HEK293 (cell line): ENCODE results near the gene PTBP1.

Experiments
- CTCF ChIP-seq: fragments of 450-650 bp; formaldehyde crosslinking; IDR thresholded peaks from 2 replicates; pipeline ENCODE4 v1.5.1; 2016; ENCODE audit warnings: missing biosample characterization, missing genetic modification characterization
- IKZF3 ChIP-seq: fragments of 450-650 bp; IDR thresholded peaks from 2 replicates; pipeline ENCODE4 v1.5.0; 2018; ENCODE audit warnings: missing biosample characterization, mild to moderate bottlenecking, missing genetic modification characterization, moderate library complexity
- KLF10 ChIP-seq: fragments of 450-650 bp; IDR thresholded peaks from 2 replicates; pipeline ENCODE4 v1.5.1; 2018; ENCODE audit warnings: missing biosample characterization, mild to moderate bottlenecking, missing genetic modification characterization
- KLF9 ChIP-seq: fragments of 450-650 bp; formaldehyde crosslinking; IDR thresholded peaks from 2 replicates; pipeline ENCODE4 v1.5.1; 2016; ENCODE audit warnings: missing biosample characterization, missing genetic modification characterization, low read depth
- PRDM2 ChIP-seq: fragments of 450-650 bp; formaldehyde crosslinking; IDR thresholded peaks from 2 replicates; pipeline ENCODE4 v1.5.1; 2016; ENCODE audit warnings: missing biosample characterization, missing genetic modification characterization, borderline replicate concordance
- SCRT2 ChIP-seq: fragments of 450-650 bp; formaldehyde crosslinking; IDR thresholded peaks from 2 replicates; pipeline ENCODE4 v1.5.1; 2016; ENCODE audit warnings: missing biosample characterization, missing genetic modification characterization
- SETDB1 ChIP-seq: IDR thresholded peaks from one replicate; pipeline ENCODE4 v1.6.1; 2017; ENCODE audit warnings: mild to moderate bottlenecking, low read length, moderate library complexity, mixed read lengths; ENCODE audit not compliant: insufficient read length
- SP7 ChIP-seq: fragments of 450-650 bp; formaldehyde crosslinking; IDR thresholded peaks from 2 replicates; pipeline ENCODE4 v1.5.1; 2016; ENCODE audit warnings: missing biosample characterization, missing genetic modification characterization
- TSHZ1 ChIP-seq: fragments of 450-650 bp; formaldehyde crosslinking; IDR thresholded peaks from 2 replicates; pipeline ENCODE4 v1.5.1; 2016; ENCODE audit warnings: missing biosample characterization, missing genetic modification characterization, borderline replicate concordance
- ZBTB8A ChIP-seq: fragments of 450-650 bp; formaldehyde crosslinking; IDR thresholded peaks from 2 replicates; pipeline ENCODE4 v1.5.1; 2016; ENCODE audit warnings: missing biosample characterization, missing genetic modification characterization
- ZFHX2 ChIP-seq: fragments of 450-650 bp; formaldehyde crosslinking; conservative IDR thresholded peaks from 2 replicates; pipeline ENCODE4 v1.5.1; 2016; ENCODE audit warnings: missing biosample characterization, missing genetic modification characterization
- ZFP3 ChIP-seq: fragments of 450-650 bp; formaldehyde crosslinking; IDR thresholded peaks from 2 replicates; pipeline ENCODE4 v1.5.1; 2016; ENCODE audit warnings: low read depth, missing biosample characterization, missing genetic modification characterization
- ZFP41 ChIP-seq: fragments of 450-650 bp; formaldehyde crosslinking; IDR thresholded peaks from 2 replicates; pipeline ENCODE4 v1.5.1; 2016; ENCODE audit warnings: missing biosample characterization, missing genetic modification characterization, borderline replicate concordance
- ZNF140 ChIP-seq: fragments of 450-650 bp; formaldehyde crosslinking; IDR thresholded peaks from 2 replicates; pipeline ENCODE4 v1.5.1; 2016; ENCODE audit warnings: missing biosample characterization, missing genetic modification characterization
- ZNF157 ChIP-seq: fragments of 450-650 bp; formaldehyde crosslinking; IDR thresholded peaks from 2 replicates; pipeline ENCODE4 v1.5.1; 2016; ENCODE audit warnings: missing biosample characterization, missing genetic modification characterization
- ZNF26 ChIP-seq: fragments of 450-650 bp; formaldehyde crosslinking; IDR thresholded peaks from 2 replicates; pipeline ENCODE4 v1.5.1; 2016; ENCODE audit warnings: missing biosample characterization, missing genetic modification characterization
- ZNF335 ChIP-seq: fragments of 450-650 bp; formaldehyde crosslinking; conservative IDR thresholded peaks from 2 replicates; pipeline ENCODE4 v1.5.1; 2016; ENCODE audit warnings: missing biosample characterization, missing genetic modification characterization
- ZNF398 ChIP-seq: fragments of 450-650 bp; formaldehyde crosslinking; IDR thresholded peaks from 2 replicates; pipeline ENCODE4 v1.5.1; 2017; ENCODE audit warnings: missing biosample characterization, missing genetic modification characterization
- ZNF510 ChIP-seq: fragments of 450-650 bp; formaldehyde crosslinking; IDR thresholded peaks from 2 replicates; pipeline ENCODE4 v1.5.1; 2018; ENCODE audit warnings: mild to moderate bottlenecking, missing genetic modification characterization, missing biosample characterization; ENCODE audit not compliant: insufficient replicate concordance
- ZNF514 ChIP-seq: fragments of 450-650 bp; formaldehyde crosslinking; IDR thresholded peaks from 2 replicates; pipeline ENCODE4 v1.5.1; 2016; ENCODE audit warnings: missing biosample characterization, missing genetic modification characterization
- ZNF544 ChIP-seq: fragments of 450-650 bp; formaldehyde crosslinking; IDR thresholded peaks from 2 replicates; pipeline ENCODE4 v1.5.0; 2017; ENCODE audit warnings: missing biosample characterization, missing genetic modification characterization
- ZNF580 ChIP-seq: fragments of 450-650 bp; formaldehyde crosslinking; IDR thresholded peaks from 2 replicates; pipeline ENCODE4 v1.5.1; 2016; ENCODE audit warnings: missing biosample characterization, missing genetic modification characterization
- ZNF654 ChIP-seq: fragments of 450-650 bp; formaldehyde crosslinking; IDR thresholded peaks from 2 replicates; pipeline ENCODE4 v1.5.1; 2016; ENCODE audit warnings: low read depth, missing biosample characterization, missing genetic modification characterization
- ZNF664 ChIP-seq: fragments of 450-650 bp; formaldehyde crosslinking; IDR thresholded peaks from 2 replicates; pipeline ENCODE4 v1.5.1; 2016; ENCODE audit warnings: missing biosample characterization, missing genetic modification characterization
- ZSCAN16 ChIP-seq: fragments of 450-650 bp; formaldehyde crosslinking; IDR thresholded peaks from 2 replicates; pipeline ENCODE4 v1.5.1; 2016; ENCODE audit warnings: missing biosample characterization, missing genetic modification characterization

Gene PTBP1

GRCh38 chr19:843180-843835 is 46.1 kb downstream of the PTBP1 start (continued):
- peak; percentile 31; the same call in 1 of the 2 replicates for TF ChIP-seq ZBTB8A (tag by site-specific recombination)
- TF ChIP-seq KLF9 (tag by site-specific recombination) = no peak
- TF ChIP-seq KLF10 (tag by site-specific recombination) = no peak
- no peak for TF ChIP-seq ZSCAN16 (tag by site-specific recombination)
- TF ChIP-seq ZNF26 (tag by site-specific recombination) = no peak
- TF ChIP-seq ZNF140 (tag by site-specific recombination) = no peak
- peak; percentile 19; the same call in 1 of the 2 replicates for TF ChIP-seq CTCF (tag by site-specific recombination)
- TF ChIP-seq ZNF580 (tag by site-specific recombination) = no peak
- TF ChIP-seq ZFP3 (tag by site-specific recombination) = no peak
- no peak for TF ChIP-seq ZNF664 (tag by site-specific recombination)
- peak; percentile 72; the same call in 1 of the 2 replicates for TF ChIP-seq SCRT2 (tag by site-specific recombination)
- no peak for TF ChIP-seq IKZF3 (tag by site-specific recombination)
- TF ChIP-seq SP7 (tag by site-specific recombination) = 0 out of 2 replicates have a peak, but pooled peaks have one; percentile 25
- no peak for TF ChIP-seq TSHZ1 (tag by site-specific recombination)
- TF ChIP-seq ZFHX2 = peak; percentile 90
- no peak for TF ChIP-seq ZFP41
- peak; percentile 74 for TF ChIP-seq ZNF398
- TF ChIP-seq ZNF654 (tag by site-specific recombination) = no peak
- no peak for TF ChIP-seq ZNF157
- TF ChIP-seq ZNF335 (tag by site-specific recombination) = peak; percentile 87
- TF ChIP-seq ZNF510 = no peak
- no peak for TF ChIP-seq PRDM2
- TF ChIP-seq SETDB1 = no peak
- TF ChIP-seq ZNF514 (tag by site-specific recombination) = no peak
- TF ChIP-seq ZNF544 (tag by site-specific recombination) = no peak
